SJCRH30 (cell line): ENCODE results near the gene FGF19. TPM values are rescaled to one million over a fixed set of nuclear protein-coding genes. Genes with fewer than 3 reads are reported as not detected.

Experiments used
- DNase-seq, 2 experiments: peaks; one replicate each; pipeline ENCODE4 v3.0.0-alpha.2; 2015 to 2020
- H3K27ac ChIP-seq: fragments of 250-450 bp; sonication (Bioruptor Pico); 2 replicates; pipeline ENCODE4 v1.5.1; 2020; ENCODE audit warnings: mild to moderate bottlenecking, moderate library complexity
- H3K27me3 ChIP-seq: fragments of 250-450 bp; sonication (Bioruptor Pico); 2 replicates; pipeline ENCODE4 v1.5.1; 2020; ENCODE audit warnings: mild to moderate bottlenecking, moderate library complexity
- H3K36me3 ChIP-seq: fragments of 250-450 bp; sonication (Bioruptor Pico); 2 replicates; pipeline ENCODE4 v1.5.1; 2020; ENCODE audit warnings: mild to moderate bottlenecking, moderate library complexity
- H3K4me1 ChIP-seq: fragments of 250-450 bp; sonication (Bioruptor Pico); 2 replicates; pipeline ENCODE4 v1.5.1; 2020; ENCODE audit warnings: mild to moderate bottlenecking, moderate library complexity
- H3K4me3 ChIP-seq: fragments of 250-450 bp; sonication (Bioruptor Pico); 2 replicates; pipeline ENCODE4 v1.5.1; 2020; ENCODE audit warnings: mild to moderate bottlenecking, moderate library complexity
- H3K9me3 ChIP-seq: fragments of 250-450 bp; sonication (Bioruptor Pico); replicated peaks from 2 replicates; pipeline ENCODE4 v1.5.1; 2020; ENCODE audit warnings: mild to moderate bottlenecking, moderate library complexity
- total RNA-seq: library from RNA; depleted of rRNA; stranded (reverse); fragments of >200 nt; shearing (Covaris generic); gene quantifications from 2 replicates; pipeline ENCODE4 v1.2.3, GENCODE V29; 2014

FGF19 gene
- total RNA-seq, 1 experiment from 2014 or later = not detected

DNA sequence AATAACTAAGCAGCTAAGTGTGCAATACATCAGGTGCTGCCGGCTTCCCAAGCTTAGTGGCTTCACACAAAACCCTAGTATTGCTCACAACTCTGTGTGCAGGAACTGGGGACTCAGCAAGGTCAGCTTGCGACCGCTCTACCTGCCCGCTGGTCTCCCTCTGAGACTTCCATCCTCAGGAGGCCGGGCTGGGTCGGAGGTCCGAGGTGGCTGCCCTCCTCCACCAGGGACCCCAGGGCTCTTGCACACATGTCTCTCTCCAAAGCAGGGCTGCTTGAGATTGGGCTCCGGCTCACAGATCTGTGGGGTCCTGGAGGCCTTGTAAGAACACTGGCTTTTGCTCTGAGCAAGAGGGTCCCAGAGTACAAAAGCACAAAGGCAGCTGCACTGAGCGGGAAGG, 25.4 kb upstream of the FGF19 start:
- Histone ChIP-seq H3K4me3 (no peak overlapping the region), H3K4me1 (no peaks in the 10 kb centered on the region), H3K27ac (no peak overlapping the region), H3K9me3 (no peaks in the 10 kb centered on the region), H3K27me3 (peaks cover 11% of the 10 kb centered on the region), H3K36me3 (no peaks in the 10 kb centered on the region)
- no peak for DNase-seq

DNA sequence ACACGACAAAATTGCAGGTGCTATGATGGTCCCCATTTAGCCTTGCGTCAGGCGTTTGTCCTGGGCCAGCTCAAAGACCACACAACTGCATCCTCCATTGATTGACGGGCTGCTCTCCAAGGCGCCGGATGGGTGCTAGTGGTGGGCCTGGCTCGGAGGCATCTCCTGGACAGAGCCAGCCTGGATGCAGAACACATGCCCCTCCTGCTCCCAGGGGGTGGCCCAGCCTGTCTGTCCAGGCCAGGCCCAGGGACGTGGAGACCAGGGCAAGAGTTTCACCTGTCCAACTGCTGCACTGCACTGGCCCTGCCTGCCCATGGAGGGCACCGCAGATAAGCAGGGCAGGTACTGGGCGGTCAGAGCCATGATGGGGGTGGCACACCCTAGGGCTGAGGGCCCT, 23.4 kb upstream of the FGF19 start:
- no peak overlapping the region for H3K4me3 ChIP-seq
- H3K4me1 ChIP-seq = no peaks in the 10 kb centered on the region
- peaks cover 22% of the 10 kb centered on the region for H3K27me3 ChIP-seq
- no peak overlapping the region for H3K27ac ChIP-seq
- H3K9me3 ChIP-seq = no peaks in the 10 kb centered on the region
- no peak for DNase-seq
- no peaks in the 10 kb centered on the region for H3K36me3 ChIP-seq

DNA sequence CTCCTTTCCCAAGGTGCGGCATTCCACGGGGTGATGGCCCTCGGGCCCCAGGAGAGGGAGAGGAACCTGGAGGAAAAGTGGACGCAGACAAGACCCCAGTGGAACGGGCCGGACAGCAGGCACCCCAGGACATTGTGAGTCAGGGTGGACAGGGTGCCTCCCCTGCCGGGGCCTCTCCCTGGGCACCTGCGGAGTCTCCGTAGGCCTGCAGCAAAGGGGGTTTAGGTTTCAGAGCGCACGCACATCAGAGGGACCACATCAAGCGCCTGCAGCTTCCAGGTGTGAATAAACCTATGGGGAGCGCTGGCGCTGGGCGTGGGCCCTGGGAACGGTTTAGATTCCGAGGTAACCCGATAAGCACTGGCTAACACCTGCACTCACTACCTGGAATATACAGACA, 22.7 kb upstream of the FGF19 start:
- Histone ChIP-seq H3K4me3 (no peak overlapping the region), H3K4me1 (no peaks in the 10 kb centered on the region), H3K36me3 (no peaks in the 10 kb centered on the region), H3K27ac (no peak overlapping the region), H3K27me3 (peaks cover 22% of the 10 kb centered on the region), H3K9me3 (no peaks in the 10 kb centered on the region)
- DNase-seq = no peak

DNA sequence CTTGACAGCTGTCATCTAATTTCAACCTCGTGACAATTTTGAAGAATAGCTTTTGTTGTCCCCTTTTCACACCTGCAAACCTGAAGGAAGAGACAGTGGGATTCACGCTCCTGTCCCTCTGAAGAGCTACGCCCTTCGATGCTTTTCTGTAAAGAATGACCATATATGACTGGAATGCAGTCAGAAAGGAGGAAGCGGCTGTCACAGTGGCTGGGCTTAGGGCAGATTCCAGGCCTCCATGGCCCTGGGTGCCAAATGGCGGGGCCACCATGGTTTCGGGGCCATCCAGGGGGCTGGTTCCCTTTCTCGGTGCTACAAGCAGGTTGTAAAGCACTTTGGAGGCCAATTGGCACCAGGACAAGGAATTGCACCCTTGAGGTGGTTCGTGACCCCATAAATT, 22.2 kb upstream of the FGF19 start:
- no peak for DNase-seq
- no peak overlapping the region for H3K4me3 ChIP-seq
- no peaks in the 10 kb centered on the region for H3K4me1 ChIP-seq
- H3K27ac ChIP-seq = no peak overlapping the region
- H3K27me3 ChIP-seq = peaks cover 26% of the 10 kb centered on the region
- no peaks in the 10 kb centered on the region for H3K36me3 ChIP-seq
- H3K9me3 ChIP-seq = no peaks in the 10 kb centered on the region

DNA sequence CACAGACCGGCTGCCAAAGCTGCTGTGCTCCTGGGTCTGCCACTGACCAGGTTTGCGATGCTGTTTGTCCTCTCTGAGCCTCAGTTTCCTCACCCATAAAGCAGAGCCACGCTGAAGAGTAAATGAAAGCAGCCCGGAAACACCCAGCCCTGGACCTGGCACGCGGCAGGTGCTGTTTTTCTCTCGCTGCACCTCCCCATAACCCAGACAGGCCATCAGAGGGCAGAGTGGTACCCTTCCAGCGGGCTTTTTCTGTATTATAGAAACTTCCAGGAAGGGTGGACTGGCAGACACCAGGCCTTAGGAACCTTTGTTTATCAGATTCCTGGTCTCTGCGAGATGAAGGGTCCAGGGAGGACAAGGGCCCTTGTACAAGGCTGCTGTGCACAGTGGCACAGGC, 17.9 kb upstream of the FGF19 start:
- no peaks in the 10 kb centered on the region for H3K9me3 ChIP-seq
- H3K4me3 ChIP-seq = no peak overlapping the region
- H3K27me3 ChIP-seq = peaks cover 44% of the 10 kb centered on the region
- H3K36me3 ChIP-seq = no peaks in the 10 kb centered on the region
- no peak overlapping the region for H3K27ac ChIP-seq
- no peak for DNase-seq
- no peaks in the 10 kb centered on the region for H3K4me1 ChIP-seq

DNA sequence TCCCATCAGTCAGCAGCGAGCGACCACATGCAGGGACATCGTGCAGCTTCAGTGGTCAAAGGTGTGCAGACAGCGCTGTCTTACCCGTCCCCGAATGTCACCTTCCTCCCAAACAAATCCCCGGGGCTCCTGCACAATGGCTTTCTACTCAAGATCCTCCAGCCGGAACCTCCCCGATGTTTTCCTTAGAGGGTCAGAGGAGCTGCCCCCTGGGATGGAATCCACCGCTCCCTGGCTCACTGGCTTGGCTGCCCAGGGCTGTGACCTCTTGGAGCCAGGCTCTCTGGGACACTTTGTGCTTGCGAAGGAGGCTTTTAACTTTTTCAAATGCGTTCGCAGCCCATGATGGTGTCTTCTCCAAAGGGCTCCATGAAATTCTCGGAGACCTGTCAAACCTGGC, 17.3 kb upstream of the FGF19 start:
- DNase-seq = no peak
- Histone ChIP-seq H3K4me1 (no peaks in the 10 kb centered on the region), H3K9me3 (no peaks in the 10 kb centered on the region), H3K27me3 (peaks cover 39% of the 10 kb centered on the region), H3K36me3 (no peaks in the 10 kb centered on the region), H3K27ac (no peak overlapping the region), H3K4me3 (no peak overlapping the region)

DNA sequence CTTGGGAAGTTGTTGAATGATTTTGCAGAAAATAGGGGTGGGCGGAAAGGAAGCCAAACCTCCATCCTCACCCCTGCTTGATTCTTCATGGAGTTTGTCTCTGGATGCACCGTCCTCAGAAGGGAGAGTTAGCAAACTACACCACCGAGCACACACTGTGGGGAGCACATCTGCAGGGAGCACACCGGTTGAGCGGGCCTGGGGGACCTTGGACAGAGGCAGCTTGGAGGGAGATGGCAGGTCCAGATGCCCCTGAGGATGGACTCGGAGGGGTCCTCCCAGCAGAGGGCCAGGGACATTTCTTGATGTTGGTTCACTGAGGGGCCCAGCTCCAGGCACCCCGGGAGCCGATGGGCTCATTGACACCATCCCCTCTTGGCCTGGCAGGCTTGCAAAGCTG, 15.1 kb upstream of the FGF19 start:
- no peak for DNase-seq
- Histone ChIP-seq H3K4me1 (no peaks in the 10 kb centered on the region), H3K4me3 (no peak overlapping the region), H3K36me3 (no peaks in the 10 kb centered on the region), H3K27me3 (peaks cover 33% of the 10 kb centered on the region), H3K27ac (no peak overlapping the region), H3K9me3 (no peaks in the 10 kb centered on the region)

DNA sequence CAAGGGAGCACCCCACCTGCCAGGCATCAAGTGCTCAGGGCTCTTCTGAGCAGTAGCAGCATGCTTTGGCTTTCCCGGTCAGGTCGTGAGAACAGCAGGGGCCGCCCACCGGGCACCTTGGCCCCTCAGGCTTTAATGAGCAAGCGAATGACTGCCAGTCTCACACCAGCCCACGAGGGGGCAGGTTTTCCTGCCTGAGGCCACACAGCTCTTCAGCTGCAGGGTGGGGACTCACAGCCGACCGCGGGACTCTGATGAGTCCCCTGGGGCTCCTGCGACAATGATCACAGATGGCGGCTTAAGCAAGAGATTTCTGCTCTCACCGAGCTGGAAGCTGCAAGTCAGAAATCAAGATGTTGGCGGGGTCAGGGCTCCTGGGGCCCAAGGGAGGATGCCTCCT, 14.3 kb upstream of the FGF19 start:
- Histone ChIP-seq H3K9me3 (no peaks in the 10 kb centered on the region), H3K27ac (no peak overlapping the region), H3K36me3 (no peaks in the 10 kb centered on the region), H3K4me3 (no peak overlapping the region), H3K4me1 (no peaks in the 10 kb centered on the region), H3K27me3 (peaks cover 30% of the 10 kb centered on the region)
- DNase-seq = peak; percentile 20 to 48

DNA sequence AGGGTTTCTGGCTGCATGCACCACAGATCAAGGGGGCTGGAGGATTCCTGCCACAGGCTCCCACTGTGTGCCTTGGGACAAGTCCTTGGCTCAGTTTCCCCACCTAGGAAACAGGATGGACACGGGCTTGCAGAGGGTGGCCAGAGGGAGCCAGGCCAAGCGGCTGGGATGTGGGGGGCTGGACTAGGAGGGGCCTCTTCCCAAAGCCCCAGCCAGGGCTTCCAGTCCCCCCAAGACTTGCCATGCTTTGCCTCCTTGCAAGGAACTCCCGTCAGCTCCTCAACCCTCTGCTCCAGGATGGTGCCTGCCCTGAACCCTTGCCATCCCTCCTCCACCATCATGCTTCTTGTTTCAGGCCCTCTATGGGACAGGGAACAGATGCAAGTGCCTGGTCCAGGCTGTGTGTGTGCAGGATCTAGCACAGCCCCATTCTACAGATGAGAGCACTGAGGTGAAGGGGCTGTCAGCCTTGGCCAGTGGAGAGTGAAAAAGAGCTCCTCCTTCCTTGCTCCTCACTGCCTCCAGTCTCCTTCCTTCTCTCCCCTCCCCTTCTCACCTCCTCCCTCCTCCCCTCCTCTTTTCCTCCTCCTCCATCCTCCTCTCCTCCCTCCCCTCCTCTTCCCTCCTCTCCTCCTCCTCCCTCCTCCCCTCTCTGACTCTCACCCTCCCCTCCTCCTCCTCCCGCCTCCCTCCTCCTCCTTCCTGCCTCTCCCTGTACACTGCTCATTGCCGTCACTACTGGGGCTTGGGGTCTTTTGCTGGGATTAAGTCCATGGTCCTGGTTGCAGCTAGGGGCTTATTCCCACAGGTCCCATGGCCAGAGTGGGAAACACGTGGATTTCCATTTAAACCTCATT, 13.3 kb upstream of the FGF19 start:
- Histone ChIP-seq H3K27ac (no peak overlapping the region), H3K27me3 (peaks cover 22% of the 10 kb centered on the region), H3K4me3 (no peak overlapping the region), H3K4me1 (no peaks in the 10 kb centered on the region), H3K36me3 (no peaks in the 10 kb centered on the region), H3K9me3 (no peaks in the 10 kb centered on the region)
- no peak for DNase-seq

DNA sequence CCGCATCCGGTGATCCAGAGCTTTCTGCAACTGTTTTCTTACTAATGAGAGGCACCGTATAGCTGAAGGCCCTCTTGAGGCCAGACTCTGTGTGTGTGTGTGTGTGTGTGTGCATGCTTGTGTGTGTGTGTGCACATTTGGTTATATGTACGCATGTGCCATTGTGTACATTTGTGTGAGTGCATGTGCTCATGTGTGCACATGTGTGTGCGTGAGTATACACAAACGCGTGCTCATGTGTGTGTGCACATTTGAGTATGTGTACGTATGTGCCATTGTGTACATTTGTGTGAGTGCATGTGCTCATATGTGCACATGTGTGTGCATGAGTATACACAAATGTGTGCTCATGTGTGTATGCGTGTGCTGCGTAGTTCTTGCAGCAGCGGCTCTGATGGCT, 12.3 kb upstream of the FGF19 start:
- H3K36me3 ChIP-seq = no peaks in the 10 kb centered on the region
- H3K4me3 ChIP-seq = no peak overlapping the region
- no peaks in the 10 kb centered on the region for H3K4me1 ChIP-seq
- no peaks in the 10 kb centered on the region for H3K9me3 ChIP-seq
- no peak overlapping the region for H3K27ac ChIP-seq
- peaks cover 19% of the 10 kb centered on the region for H3K27me3 ChIP-seq
- no peak for DNase-seq

DNA sequence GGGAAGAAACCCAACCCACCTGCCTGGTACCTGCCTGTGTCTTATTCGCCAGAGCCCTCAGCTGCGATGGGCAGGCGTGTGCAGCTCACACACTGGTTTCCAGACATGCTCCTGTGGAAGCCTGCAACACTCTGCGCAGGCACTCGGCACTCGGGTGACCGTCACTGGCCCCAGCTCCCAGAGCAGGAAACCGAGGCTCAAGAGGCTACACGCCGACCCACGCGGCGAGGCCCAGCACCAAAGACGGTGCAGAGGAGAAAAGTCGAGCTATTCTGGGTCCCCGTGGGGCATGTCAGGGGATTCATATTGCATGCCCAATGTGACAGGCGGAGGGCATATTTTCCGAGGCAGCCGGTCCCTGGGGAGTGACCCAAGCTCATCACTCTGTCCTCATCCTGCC, 11.6 kb upstream of the FGF19 start:
- H3K27me3 ChIP-seq = peaks cover 16% of the 10 kb centered on the region
- no peak overlapping the region for H3K27ac ChIP-seq
- H3K36me3 ChIP-seq = no peaks in the 10 kb centered on the region
- no peak overlapping the region for H3K4me3 ChIP-seq
- DNase-seq = no peak
- no peaks in the 10 kb centered on the region for H3K4me1 ChIP-seq
- no peaks in the 10 kb centered on the region for H3K9me3 ChIP-seq

DNA sequence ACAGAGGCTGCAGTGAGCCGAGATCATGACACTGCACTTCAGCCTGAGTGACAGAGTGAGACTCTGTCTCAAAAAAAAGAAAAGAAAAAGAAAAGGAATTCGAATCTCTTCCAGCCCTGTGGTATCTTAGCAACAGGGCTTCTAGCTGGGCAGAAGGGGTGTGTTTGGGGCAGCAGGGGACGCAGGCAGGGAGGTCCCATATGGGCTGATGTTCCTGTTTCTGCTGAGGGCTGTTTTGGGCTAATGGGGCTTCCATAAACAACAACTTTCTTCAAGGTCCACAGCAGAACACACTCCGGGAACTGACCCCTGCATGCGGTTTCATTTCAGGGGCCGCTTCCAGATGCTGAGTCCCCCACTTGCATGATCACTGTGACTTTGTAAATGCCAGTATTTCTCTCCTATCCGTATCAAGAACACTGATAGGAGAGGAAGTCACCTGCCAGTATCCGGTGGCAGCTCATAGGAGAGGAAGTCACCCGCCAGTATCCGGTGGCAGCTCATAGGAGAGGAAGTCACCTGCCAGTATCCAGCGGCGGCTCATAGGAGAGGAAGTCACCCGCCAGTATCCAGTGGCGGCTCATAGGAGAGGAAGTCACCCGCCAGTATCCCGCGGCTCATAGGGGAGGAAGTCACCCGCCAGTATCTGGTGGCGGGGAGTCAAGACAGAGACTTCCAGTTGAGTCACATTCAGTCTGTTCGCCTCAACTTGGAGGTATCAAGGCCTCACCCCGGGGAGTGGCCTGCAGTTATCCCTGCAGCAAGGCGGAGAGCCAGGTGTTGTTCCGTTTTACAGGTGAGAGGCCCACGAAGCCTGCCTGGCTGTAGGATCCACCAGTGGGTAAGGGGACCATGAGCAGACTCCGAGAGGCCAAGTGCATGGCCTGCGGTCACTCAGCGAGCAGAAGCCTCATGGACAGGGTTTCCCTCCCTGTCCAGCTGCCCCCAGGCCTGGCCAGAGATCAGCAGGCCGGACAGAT, 8.3 kb upstream of the FGF19 start:
- Histone ChIP-seq H3K36me3 (no peaks in the 10 kb centered on the region), H3K27me3 (peaks cover 5% of the 10 kb centered on the region)

DNA sequence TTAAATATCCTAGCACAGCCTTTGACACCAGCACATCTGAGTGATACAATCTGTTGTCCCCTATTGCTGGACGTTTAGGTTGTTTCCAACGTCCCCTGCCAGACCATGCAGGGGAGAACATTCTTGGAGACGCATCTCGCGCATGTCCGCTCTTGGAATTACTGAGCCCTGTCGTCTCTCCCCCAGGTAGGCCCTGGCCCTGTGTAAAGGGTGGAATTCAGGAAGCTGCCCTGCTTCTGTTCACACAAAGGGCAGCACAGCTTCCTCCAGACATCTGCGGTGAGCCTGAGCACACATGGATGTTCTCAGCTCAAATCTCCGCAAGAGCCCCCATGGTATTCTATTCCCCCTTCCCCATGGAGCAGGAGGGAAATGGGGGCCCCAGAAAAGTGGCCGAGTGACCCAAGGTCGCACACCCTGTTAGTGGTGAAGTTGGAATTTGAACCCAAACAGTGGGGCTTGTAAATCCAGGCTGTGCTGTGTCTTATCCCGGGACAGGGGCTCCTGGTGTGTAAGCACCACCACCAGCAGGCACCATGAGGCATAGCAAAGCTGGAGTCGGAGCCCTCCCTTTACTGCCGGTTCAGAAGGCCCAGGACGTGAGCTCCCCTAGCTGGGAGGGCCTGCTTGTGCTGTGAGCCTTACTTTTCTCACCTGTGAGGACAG, 5.0 kb upstream of the FGF19 start:
- no peak for DNase-seq
- Histone ChIP-seq H3K9me3 (no peaks in the 10 kb centered on the region), H3K4me1 (no peaks in the 10 kb centered on the region), H3K36me3 (no peaks in the 10 kb centered on the region), H3K4me3 (no peak overlapping the region), H3K27me3 (peaks cover 15% of the 10 kb centered on the region), H3K27ac (no peak overlapping the region)

More for the DNA sequence above, 8.3 kb upstream of the FGF19 start:
- Histone ChIP-seq H3K4me1 (no peaks in the 10 kb centered on the region), H3K9me3 (no peaks in the 10 kb centered on the region), H3K27ac (no peak overlapping the region), H3K4me3 (no peak overlapping the region)
- no peak for DNase-seq

DNA sequence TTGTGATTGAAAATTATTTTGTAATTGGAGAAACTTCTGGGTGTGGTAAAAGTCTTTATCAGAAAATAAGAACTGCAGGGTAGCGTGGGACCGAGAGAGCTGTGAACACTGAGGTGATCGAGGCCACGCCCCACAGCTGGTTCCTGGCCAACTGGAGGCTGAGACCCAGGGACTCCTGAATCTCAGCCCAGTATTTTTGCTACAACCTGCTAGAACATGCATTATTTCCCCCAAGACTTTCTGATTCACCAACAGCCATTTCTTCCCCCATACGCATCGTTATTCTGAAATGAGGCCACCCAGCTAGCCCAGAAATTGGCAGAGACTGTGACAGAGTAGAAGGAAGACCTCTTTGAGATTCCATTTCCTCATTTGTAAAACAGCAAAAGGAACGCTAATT, 3.4 kb upstream of the FGF19 start:
- no peaks in the 10 kb centered on the region for H3K4me1 ChIP-seq
- no peaks in the 10 kb centered on the region for H3K9me3 ChIP-seq
- no peak overlapping the region for H3K27ac ChIP-seq
- peaks cover 15% of the 10 kb centered on the region for H3K27me3 ChIP-seq
- H3K4me3 ChIP-seq = no peak overlapping the region
- DNase-seq = no peak
- H3K36me3 ChIP-seq = no peaks in the 10 kb centered on the region
